ENCODE data around the gene PDE4D. TPM values are rescaled to one million over a fixed set of nuclear protein-coding genes. Genes with fewer than 3 reads are reported as not detected.

PDE4D gene
- total RNA-seq, result 30.2 TPM
- long read RNA-seq, partial matches to known transcripts, result 1 of 13 reads
- long read RNA-seq, other reads (novel, unspliced or antisense), result 9 of 13 reads

GRCh38 chr5:59893429-59894227 lies at the start of gene PDE4D:
TSS of gene PDE4D (minus strand) at chr5:59893726.
- intact Hi-C loops (cut with DNase I), result no loop called here
- DNase-seq, result peak; percentile 70
- peak; percentile 68 for ATAC-seq (ENCODE audit: poor library complexity)

- intact Hi-C loops (cut with DNase I), result no loop called here
- no peak for ATAC-seq (ENCODE audit: poor library complexity)
- no peak for DNase-seq
Observed at GRCh38 chr5:59937633-59938032, 44.1 kb upstream of the PDE4D start.

- no peak for ATAC-seq (ENCODE audit: poor library complexity)
- intact Hi-C loops (cut with DNase I), result no loop called here
Observed at GRCh38 chr5:59923465-59923864, 29.9 kb upstream of the PDE4D start.

GRCh38 chr5:59922220-59922619 lies 28.7 kb upstream of the PDE4D start:
- DNase-seq, result no peak
- ATAC-seq (ENCODE audit: poor library complexity), result no peak
- intact Hi-C loops (cut with DNase I), result no loop called here

More at GRCh38 chr5:59923465-59923864, 29.9 kb upstream of the PDE4D start:
- no peak for DNase-seq

- no peak for ATAC-seq (ENCODE audit: poor library complexity)
- intact Hi-C loops (cut with DNase I), result no loop called here
- DNase-seq, result no peak
Observed at GRCh38 chr5:59921816-59922215, 28.3 kb upstream of the PDE4D start.

DNA sequence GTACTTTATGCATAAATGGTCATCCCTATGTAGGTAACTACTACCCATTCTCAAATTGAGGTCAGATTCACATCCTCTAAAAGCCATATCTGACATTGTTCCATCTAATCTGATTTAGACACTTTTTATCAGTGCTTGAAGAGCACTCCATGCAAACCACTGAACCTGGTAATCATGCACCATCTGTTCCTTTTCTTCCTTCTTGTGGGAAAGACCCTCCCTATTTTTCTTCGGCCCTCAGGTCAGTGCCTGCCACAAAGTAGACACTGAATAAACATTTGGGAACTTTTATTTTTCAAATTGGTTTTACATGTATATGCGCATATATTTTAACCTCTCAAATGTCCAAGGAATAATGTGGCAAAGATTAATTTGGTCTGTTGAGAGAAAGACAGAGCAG lies 26.0 kb upstream of the PDE4D start:
- intact Hi-C loops (cut with DNase I), result no loop called here
- DNase-seq (no peak), ATAC-seq (ENCODE audit: poor library complexity) (no peak)

- intact Hi-C loops (cut with DNase I), result no loop called here
- ATAC-seq (ENCODE audit: poor library complexity) (no peak), DNase-seq (no peak)
Observed at GRCh38 chr5:59917121-59917520, 23.6 kb upstream of the PDE4D start.

- ATAC-seq (ENCODE audit: poor library complexity), result no peak
- intact Hi-C loops (cut with DNase I), result no loop called here
Observed at GRCh38 chr5:59905188-59905587, 11.7 kb upstream of the PDE4D start.

DNA sequence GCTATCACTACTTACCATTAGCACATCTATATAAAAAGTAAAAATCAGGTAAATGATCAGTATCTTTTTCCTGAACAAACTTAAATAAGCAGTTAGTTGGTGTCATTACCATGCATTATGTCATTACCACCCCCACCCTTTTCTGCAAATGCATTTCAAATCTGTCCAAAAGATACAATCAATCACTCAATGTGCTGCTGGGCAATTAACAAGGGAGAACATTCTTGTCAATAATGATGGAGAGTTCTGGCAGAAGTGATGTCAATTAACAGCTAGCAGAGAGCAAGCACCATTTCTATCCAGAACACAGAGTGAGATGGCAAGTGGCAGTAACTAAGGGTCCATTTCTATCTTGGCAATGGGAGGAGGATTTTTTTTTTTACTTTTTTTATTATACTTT lies 3.5 kb upstream of the PDE4D start:
- DNase-seq (no peak), ATAC-seq (ENCODE audit: poor library complexity) (no peak)
- intact Hi-C loops (cut with DNase I), result no loop called here

More at GRCh38 chr5:59905188-59905587, 11.7 kb upstream of the PDE4D start:
- DNase-seq, result no peak

DNA sequence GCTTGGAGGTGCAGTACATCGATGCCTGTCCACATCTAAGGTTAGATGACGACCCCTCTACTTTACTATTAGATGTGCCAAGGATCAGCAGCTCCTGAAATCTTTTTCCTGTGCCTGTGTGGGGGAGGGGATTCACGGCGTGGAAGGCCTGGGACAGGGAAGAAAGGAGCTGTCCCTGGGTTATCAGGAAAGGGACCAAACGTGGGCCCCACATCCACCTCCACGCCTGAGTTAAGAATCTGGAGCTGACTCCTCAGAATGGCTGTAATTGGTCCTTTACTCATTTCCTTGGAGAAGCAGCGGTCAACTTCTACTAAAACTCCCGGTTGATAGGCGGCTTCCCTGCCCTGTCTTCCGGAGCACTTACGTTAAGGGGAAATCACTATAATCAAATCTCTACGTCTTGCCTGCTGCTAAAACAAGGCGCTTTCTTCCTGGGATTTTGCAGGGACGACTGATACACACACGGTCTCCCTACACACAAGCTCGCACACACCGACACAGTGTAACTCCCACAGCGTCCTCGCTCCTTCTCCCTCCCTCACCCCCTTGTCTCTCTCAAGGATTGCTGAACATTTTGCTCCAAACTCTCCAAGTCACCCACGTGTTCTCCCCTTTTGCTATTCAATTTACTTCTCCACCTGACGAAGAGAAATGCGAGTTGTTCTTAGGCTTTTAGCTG lies 1.4 kb downstream of the PDE4D start:
- DNase-seq (no peak), ATAC-seq (ENCODE audit: poor library complexity) (no peak)
- intact Hi-C loops (cut with DNase I), result no loop called here

- intact Hi-C loops (cut with DNase I), result no loop called here
- DNase-seq (no peak), ATAC-seq (ENCODE audit: poor library complexity) (no peak)
Observed at GRCh38 chr5:59887274-59887673, 6.3 kb downstream of the PDE4D start.

GRCh38 chr5:59874675-59875074 lies 18.9 kb downstream of the PDE4D start:
- ATAC-seq (ENCODE audit: poor library complexity) (no peak), DNase-seq (no peak)
- intact Hi-C loops (cut with DNase I), result no loop called here

- DNase-seq (no peak), ATAC-seq (ENCODE audit: poor library complexity) (no peak)
- intact Hi-C loops (cut with DNase I), result no loop called here
Observed at GRCh38 chr5:59873113-59873512, 20.4 kb downstream of the PDE4D start.

GRCh38 chr5:59866661-59867060 lies 26.9 kb downstream of the PDE4D start:
- DNase-seq (no peak), ATAC-seq (ENCODE audit: poor library complexity) (no peak)
- intact Hi-C loops (cut with DNase I), result no loop called here

DNA sequence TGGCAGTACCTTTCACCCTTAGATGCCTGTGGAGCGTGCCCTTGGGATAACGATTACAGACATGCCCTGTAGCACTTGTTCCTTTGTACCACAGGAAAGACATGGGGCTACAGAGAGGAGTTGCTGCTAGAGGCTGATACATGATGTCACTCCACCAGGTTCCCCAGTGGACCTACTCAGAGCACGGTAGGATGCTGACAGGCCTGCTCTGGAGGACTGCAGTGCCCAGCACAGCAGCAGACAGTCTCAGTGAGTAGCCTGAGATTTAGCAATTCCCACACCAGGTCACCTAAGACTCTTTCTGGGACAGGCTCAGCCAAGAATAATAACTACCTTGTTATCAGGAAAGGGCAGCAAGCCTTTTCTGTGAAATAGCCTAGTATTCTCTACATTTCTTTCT lies 28.8 kb downstream of the PDE4D start:
- DNase-seq (no peak), ATAC-seq (ENCODE audit: poor library complexity) (no peak)
- intact Hi-C loops (cut with DNase I), result no loop called here

- ATAC-seq (ENCODE audit: poor library complexity) (no peak), DNase-seq (no peak)
- intact Hi-C loops (cut with DNase I), result no loop called here
Observed at GRCh38 chr5:59863777-59864176, 29.7 kb downstream of the PDE4D start.

GRCh38 chr5:59856358-59856757 lies 37.2 kb downstream of the PDE4D start:
- intact Hi-C loops (cut with DNase I), result no loop called here
- ATAC-seq (ENCODE audit: poor library complexity) (no peak), DNase-seq (no peak)

DNA sequence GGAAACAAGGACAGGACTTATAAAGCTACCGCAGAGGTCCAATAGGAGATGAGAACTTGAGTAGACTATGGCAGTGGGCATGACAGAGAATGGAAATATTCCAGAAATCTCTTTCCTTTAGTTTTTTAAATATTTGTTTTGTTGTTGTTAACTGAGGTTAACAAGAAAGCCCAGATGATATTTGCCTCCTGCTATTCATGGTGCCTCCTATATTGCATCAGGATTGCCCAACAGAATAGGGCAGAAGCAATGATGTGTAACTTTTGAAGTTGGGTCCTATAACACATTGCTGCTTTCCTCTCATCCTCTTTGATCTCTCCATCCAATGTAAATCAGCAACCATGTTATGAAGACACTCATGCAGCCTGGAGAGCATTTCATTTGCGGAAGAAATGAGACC lies 42.8 kb downstream of the PDE4D start:
- ATAC-seq (ENCODE audit: poor library complexity) (no peak), DNase-seq (no peak)
- intact Hi-C loops (cut with DNase I), result no loop called here

GRCh38 chr5:59847586-59847985 lies 45.9 kb downstream of the PDE4D start:
- intact Hi-C loops (cut with DNase I), result no loop called here
- ATAC-seq (ENCODE audit: poor library complexity), result no peak
- no peak for DNase-seq

DNA sequence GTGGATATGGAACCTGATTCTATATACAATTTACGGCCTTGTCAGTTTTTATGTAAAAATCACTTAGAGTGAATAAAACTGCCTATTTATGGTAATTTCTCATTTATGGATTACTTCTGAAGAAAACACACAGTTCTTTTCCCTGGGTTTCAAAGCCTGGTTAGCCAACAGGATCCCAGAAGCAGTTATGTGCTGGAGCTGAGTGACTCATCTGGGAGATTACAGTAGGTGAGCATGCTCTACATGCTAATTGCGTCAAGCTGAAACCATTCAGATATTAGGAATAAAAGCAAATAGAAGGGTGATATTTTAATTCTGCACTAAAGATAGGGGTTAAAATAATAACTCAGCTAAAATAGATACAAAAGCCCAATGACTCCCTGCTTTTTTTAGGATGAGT lies 47.8 kb downstream of the PDE4D start:
- ATAC-seq (ENCODE audit: poor library complexity) (no peak), DNase-seq (no peak)
- intact Hi-C loops (cut with DNase I), result no loop called here

All from Right ventricle myocardium superior (tissue), 1 donor.